Kidney glomerular epithelial cell (primary cell): ENCODE results near the gene PRKAR2B.

Source experiments
- DNase-seq: peaks from one replicate; lab custom pipeline; 2025; lab: John Stamatoyannopoulos, UW

PRKAR2B gene

GRCh38 chr7:107044347-107045194 is at the start of gene PRKAR2B:
TSS of gene PRKAR2B (plus strand) at chr7:107044705. CDS start at chr7:107044908, 203 bp downstream.
- DNase-seq: peak; percentile 69

GRCh38 chr7:106994833-106995232 is 49.7 kb upstream of the PRKAR2B start:
- no peak for DNase-seq

- DNase-seq: no peak
These were observed 46.8 kb upstream of the PRKAR2B start for GRCh38 chr7:106997487-106998271.

GRCh38 chr7:106999023-106999422 is 45.5 kb upstream of the PRKAR2B start:
- no peak for DNase-seq

GRCh38 chr7:107001490-107001889 is 43.0 kb upstream of the PRKAR2B start:
- DNase-seq: no peak

- DNase-seq: no peak
These were observed 42.4 kb upstream of the PRKAR2B start for GRCh38 chr7:107002126-107002525.

GRCh38 chr7:107002529-107002998 is 41.9 kb upstream of the PRKAR2B start:
- no peak for DNase-seq

- DNase-seq: no peak
These were observed 37.3 kb upstream of the PRKAR2B start for GRCh38 chr7:107007007-107007891.

GRCh38 chr7:107007892-107008287 is 36.6 kb upstream of the PRKAR2B start:
- no peak for DNase-seq

GRCh38 chr7:107009846-107010203 is 34.7 kb upstream of the PRKAR2B start:
- DNase-seq: no peak

- no peak for DNase-seq
These were observed 31.8 kb upstream of the PRKAR2B start for GRCh38 chr7:107012691-107013090.

- DNase-seq: no peak
These were observed 30.0 kb upstream of the PRKAR2B start for GRCh38 chr7:107014387-107015023.

- DNase-seq: no peak
These were observed 28.2 kb upstream of the PRKAR2B start for GRCh38 chr7:107016312-107016711.

GRCh38 chr7:107017965-107018719 is 26.4 kb upstream of the PRKAR2B start:
- no peak for DNase-seq

- no peak for DNase-seq
These were observed 24.1 kb upstream of the PRKAR2B start for GRCh38 chr7:107020400-107020799.

GRCh38 chr7:107021600-107021999 is 22.9 kb upstream of the PRKAR2B start:
- DNase-seq: no peak

- DNase-seq: no peak
These were observed 20.9 kb upstream of the PRKAR2B start for GRCh38 chr7:107023522-107024151.

GRCh38 chr7:107024906-107025305 is 19.6 kb upstream of the PRKAR2B start:
- no peak for DNase-seq

- DNase-seq: no peak
These were observed 18.9 kb upstream of the PRKAR2B start for GRCh38 chr7:107025449-107026103.

- DNase-seq: no peak
These were observed 18.3 kb upstream of the PRKAR2B start for GRCh38 chr7:107026166-107026565.
